Measurements from ENCODE around the gene SMARCA2.

The SMARCA2 gene

DNA sequence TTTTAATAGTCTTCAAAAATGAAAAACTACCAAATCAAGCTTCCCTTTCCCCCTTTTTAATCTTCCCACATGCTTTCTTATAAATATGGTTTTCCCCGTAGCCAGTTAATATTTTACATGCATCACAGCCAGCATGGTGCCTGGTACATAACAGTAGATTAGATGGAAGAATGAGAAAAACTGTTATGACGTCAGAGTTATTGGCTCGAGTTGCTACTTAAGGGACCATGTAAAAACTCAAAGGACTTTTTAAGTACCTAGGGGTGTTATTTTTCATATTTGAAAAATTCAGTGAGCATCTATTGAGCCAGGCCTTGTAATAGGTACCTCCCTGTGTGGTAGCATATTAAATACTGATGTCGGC is 176.4 kb downstream of the SMARCA2 start:
- H3K27ac ChIP-seq (ENCODE audit: low read length): no peak overlapping the region
- no peak overlapping the region for H3K4me3 ChIP-seq (ENCODE audit: low read length)
- H3K36me3 ChIP-seq (ENCODE audit: insufficient read depth, low read depth, low read length): no peaks in the 10 kb centered on the region
- H3K9ac ChIP-seq (ENCODE audit: low read depth, low read length): no peak overlapping the region
- H3K27me3 ChIP-seq (ENCODE audit: insufficient read depth, low read length): no peaks in the 10 kb centered on the region
- peaks cover 3% of the 10 kb centered on the region; the same call in 1 of the 2 replicates for H3K4me1 ChIP-seq (ENCODE audit: insufficient read depth, low read length)
- no peaks in the 10 kb centered on the region for H3K9me3 ChIP-seq (ENCODE audit: insufficient read depth, low read depth, low read length)

- Histone ChIP-seq H3K4me3 (ENCODE audit: low read length) (no peak overlapping the region), H3K36me3 (ENCODE audit: insufficient read depth, low read depth, low read length) (no peaks in the 10 kb centered on the region), H3K27ac (ENCODE audit: low read length) (no peak overlapping the region), H3K9ac (ENCODE audit: low read depth, low read length) (no peak overlapping the region), H3K9me3 (ENCODE audit: insufficient read depth, low read depth, low read length) (no peaks in the 10 kb centered on the region), H3K4me1 (ENCODE audit: insufficient read depth, low read length) (peaks cover 3% of the 10 kb centered on the region; the same call in 1 of the 2 replicates), H3K27me3 (ENCODE audit: insufficient read depth, low read length) (no peaks in the 10 kb centered on the region)
Measured at GRCh38 chr9:2192356-2192979, 177.3 kb downstream of the SMARCA2 start.

DNA sequence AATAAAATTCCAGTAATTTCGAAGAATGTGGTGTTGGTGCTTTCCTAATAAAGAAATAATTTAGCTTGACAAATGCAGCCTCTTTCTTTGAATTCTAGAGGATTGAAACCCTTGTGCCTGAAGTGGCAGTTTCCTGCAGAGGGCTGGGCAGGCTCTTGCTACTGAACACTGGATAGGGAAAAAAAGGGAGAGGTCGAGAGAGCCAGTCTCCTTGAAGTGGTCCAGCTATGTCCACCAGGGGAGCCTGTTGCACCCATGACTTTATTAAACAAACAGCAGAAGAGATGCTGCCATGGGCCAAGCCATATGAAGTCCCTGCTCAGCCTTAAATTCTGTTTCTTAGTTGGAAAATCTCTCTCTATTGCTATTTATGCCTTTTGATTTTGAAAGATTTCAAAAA is 178.4 kb downstream of the SMARCA2 start:
- Histone ChIP-seq H3K9me3 (ENCODE audit: insufficient read depth, low read depth, low read length) (no peaks in the 10 kb centered on the region), H3K9ac (ENCODE audit: low read depth, low read length) (no peak overlapping the region), H3K4me1 (ENCODE audit: insufficient read depth, low read length) (peaks cover 3% of the 10 kb centered on the region; the same call in 1 of the 2 replicates), H3K27me3 (ENCODE audit: insufficient read depth, low read length) (no peaks in the 10 kb centered on the region), H3K27ac (ENCODE audit: low read length) (no peak overlapping the region), H3K36me3 (ENCODE audit: insufficient read depth, low read depth, low read length) (no peaks in the 10 kb centered on the region), H3K4me3 (ENCODE audit: low read length) (no peak overlapping the region)

GRCh38 chr9:2195211-2195610 is 180.1 kb downstream of the SMARCA2 start:
- Histone ChIP-seq H3K9ac (ENCODE audit: low read depth, low read length) (no peak overlapping the region), H3K9me3 (ENCODE audit: insufficient read depth, low read depth, low read length) (peaks cover 14% of the 10 kb centered on the region), H3K27me3 (ENCODE audit: insufficient read depth, low read length) (no peaks in the 10 kb centered on the region), H3K27ac (ENCODE audit: low read length) (no peak overlapping the region), H3K4me1 (ENCODE audit: insufficient read depth, low read length) (peaks cover 3% of the 10 kb centered on the region; the same call in 1 of the 2 replicates), H3K36me3 (ENCODE audit: insufficient read depth, low read depth, low read length) (no peaks in the 10 kb centered on the region), H3K4me3 (ENCODE audit: low read length) (no peak overlapping the region)

DNA sequence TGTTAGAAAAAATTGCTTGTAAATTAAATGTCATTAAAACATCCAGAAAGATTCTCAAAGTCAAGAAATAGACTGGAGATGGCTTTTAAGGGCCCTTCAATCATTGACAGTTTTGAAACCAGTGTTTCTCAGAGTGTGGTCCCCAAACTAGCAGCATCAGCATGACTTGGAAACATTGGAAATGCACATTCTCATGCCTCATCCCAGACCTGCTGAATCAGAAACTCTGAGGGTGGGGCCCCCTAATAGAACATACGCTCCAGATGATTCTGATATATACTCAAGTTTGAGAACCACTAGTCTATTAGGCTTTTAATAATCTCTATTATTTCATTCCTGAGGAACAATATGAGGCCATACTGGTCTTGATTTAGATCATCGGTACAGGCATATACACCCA is 181.6 kb downstream of the SMARCA2 start:
- Histone ChIP-seq H3K4me1 (ENCODE audit: insufficient read depth, low read length) (peaks cover 2% of the 10 kb centered on the region; the same call in 1 of the 2 replicates), H3K27ac (ENCODE audit: low read length) (no peak overlapping the region), H3K27me3 (ENCODE audit: insufficient read depth, low read length) (no peaks in the 10 kb centered on the region), H3K9me3 (ENCODE audit: insufficient read depth, low read depth, low read length) (peaks cover 22% of the 10 kb centered on the region), H3K9ac (ENCODE audit: low read depth, low read length) (no peak overlapping the region), H3K4me3 (ENCODE audit: low read length) (no peak overlapping the region), H3K36me3 (ENCODE audit: insufficient read depth, low read depth, low read length) (no peaks in the 10 kb centered on the region)

DNA sequence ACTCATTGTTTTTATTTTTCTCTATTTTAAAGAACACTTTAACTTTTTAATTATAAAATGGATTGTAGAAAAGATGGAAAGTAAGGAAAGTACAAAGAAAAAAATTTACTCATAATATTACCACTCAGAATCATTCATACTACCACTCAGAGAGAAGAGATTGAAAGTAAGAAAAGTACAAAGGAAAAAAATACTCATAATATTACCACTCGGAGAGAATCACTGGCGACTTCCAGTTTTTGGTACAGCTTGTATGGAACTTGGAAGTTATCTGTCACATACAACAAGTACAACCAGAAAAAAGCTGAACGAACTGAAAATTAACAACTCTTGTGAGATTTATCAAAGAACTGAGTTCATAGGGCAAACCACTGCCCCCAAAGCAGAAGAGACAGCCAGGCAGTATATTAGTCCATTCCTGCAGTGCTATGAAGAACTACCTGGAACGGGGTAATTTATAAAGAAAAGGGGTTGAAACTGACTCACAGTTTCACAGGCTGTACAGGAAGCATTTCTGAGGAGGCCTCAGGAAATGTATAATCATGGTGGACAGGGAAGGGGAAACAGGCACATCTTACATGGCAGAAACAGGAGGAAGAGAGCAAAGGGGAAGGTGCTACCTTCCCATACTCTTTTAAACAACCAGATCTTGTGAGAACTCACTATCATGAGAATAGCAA is 183.9 kb downstream of the SMARCA2 start:
- H3K9ac ChIP-seq (ENCODE audit: low read depth, low read length): no peak overlapping the region
- H3K27me3 ChIP-seq (ENCODE audit: insufficient read depth, low read length): no peaks in the 10 kb centered on the region
- H3K4me3 ChIP-seq (ENCODE audit: low read length): no peak overlapping the region
- H3K4me1 ChIP-seq (ENCODE audit: insufficient read depth, low read length): peaks cover 9% of the 10 kb centered on the region; the same call in 1 of the 2 replicates
- H3K9me3 ChIP-seq (ENCODE audit: insufficient read depth, low read depth, low read length): peaks cover 22% of the 10 kb centered on the region
- no peaks in the 10 kb centered on the region for H3K36me3 ChIP-seq (ENCODE audit: insufficient read depth, low read depth, low read length)
- no peak overlapping the region for H3K27ac ChIP-seq (ENCODE audit: low read length)

DNA sequence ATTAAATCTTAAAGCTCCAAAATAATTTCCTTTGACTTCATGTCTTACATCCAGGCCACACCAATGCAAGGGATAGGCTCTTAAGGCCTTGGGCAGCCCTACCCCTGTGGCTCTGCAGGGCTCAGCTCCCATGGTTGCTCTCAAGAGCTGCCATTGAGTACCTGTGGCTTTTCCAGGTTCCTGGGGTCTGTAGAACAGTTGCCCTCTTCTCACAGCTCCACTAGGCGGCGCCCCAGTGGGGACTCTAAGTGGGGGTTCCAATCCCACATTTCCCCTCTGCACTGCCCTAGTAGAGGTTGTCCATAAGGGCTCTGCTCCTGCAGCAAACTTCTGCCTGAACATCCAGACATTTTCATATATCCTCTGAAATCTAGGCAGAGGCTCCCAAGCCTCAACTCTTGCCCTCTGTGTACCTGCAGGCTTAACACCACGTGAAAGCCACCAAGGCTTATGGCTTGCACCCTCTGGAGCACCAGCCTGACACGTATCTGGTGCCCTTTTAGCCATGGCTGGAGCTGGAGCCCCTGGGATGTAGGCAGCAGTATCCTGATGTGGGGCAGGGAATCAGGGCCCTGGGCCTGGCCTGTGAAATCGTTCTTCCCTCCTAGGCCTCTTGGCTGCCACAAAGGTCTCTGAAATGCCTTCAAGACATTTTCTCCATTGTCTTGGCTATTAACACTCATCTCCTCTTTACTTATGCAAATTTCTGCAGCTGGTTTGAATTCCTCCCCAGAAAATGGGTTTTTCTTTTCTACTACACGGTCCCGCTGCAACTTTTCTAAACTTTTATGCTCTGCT is 185.1 kb downstream of the SMARCA2 start:
- no peaks in the 10 kb centered on the region for H3K36me3 ChIP-seq (ENCODE audit: insufficient read depth, low read depth, low read length)
- no peaks in the 10 kb centered on the region for H3K27me3 ChIP-seq (ENCODE audit: insufficient read depth, low read length)
- no peak overlapping the region for H3K9ac ChIP-seq (ENCODE audit: low read depth, low read length)
- peaks cover 22% of the 10 kb centered on the region for H3K9me3 ChIP-seq (ENCODE audit: insufficient read depth, low read depth, low read length)
- H3K27ac ChIP-seq (ENCODE audit: low read length): peak overlapping the region; percentile 8
- 0 out of 2 replicates have a peak overlapping the region, but pooled peaks have one; percentile 6 for H3K4me3 ChIP-seq (ENCODE audit: low read length)
- H3K4me1 ChIP-seq (ENCODE audit: insufficient read depth, low read length): peaks cover 9% of the 10 kb centered on the region; the same call in 1 of the 2 replicates

DNA sequence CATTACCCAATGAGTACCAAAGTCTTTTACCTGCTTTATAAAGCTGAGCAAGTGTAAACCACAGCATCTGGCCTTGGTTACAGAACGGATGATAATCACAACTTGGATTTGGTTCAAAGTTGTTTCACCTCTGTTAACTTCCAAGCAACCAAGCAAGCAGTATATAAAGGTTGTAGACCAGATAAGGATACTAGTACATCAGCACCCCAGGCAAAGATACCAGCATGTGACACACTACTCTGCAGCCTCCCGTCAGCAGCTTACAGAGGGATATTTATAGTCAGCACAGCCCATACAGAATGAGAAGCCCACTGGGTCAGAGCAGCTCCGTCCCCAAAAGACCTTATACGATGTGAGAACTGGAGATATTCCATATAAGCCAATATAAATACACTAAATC is 193.3 kb downstream of the SMARCA2 start:
- Histone ChIP-seq H3K4me1 (ENCODE audit: insufficient read depth, low read length) (no peaks in the 10 kb centered on the region), H3K9ac (ENCODE audit: low read depth, low read length) (no peak overlapping the region), H3K36me3 (ENCODE audit: insufficient read depth, low read depth, low read length) (no peaks in the 10 kb centered on the region), H3K9me3 (ENCODE audit: insufficient read depth, low read depth, low read length) (no peaks in the 10 kb centered on the region), H3K4me3 (ENCODE audit: low read length) (no peak overlapping the region), H3K27ac (ENCODE audit: low read length) (no peak overlapping the region), H3K27me3 (ENCODE audit: insufficient read depth, low read length) (no peaks in the 10 kb centered on the region)

GRCh38 chr9:2208991-2209390 is 193.8 kb downstream of the SMARCA2 start:
- H3K4me1 ChIP-seq (ENCODE audit: insufficient read depth, low read length): no peaks in the 10 kb centered on the region

DNA sequence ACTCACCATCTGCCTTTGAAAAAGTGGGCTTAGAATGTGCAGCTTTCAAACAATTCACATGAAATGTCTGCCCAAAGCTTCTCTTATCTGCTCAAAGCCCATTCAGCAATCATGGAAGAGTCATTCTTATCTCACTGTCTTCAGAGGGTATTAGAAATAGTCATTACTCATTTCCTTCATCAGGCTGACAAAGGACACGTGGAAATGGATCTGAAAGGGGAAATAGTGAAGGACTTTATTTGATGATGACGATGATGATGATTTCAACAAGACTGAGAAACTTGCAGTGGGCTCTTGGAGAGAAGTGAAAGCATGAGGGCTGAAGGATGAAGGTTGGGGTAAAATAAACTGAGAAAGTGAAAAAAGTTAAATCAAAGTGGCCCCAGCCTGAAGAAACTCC is 194.3 kb downstream of the SMARCA2 start:
- Histone ChIP-seq H3K27me3 (ENCODE audit: insufficient read depth, low read length) (no peaks in the 10 kb centered on the region), H3K27ac (ENCODE audit: low read length) (no peak overlapping the region), H3K4me3 (ENCODE audit: low read length) (no peak overlapping the region)

More at GRCh38 chr9:2208991-2209390, 193.8 kb downstream of the SMARCA2 start:
- H3K4me3 ChIP-seq (ENCODE audit: low read length): no peak overlapping the region
- H3K9me3 ChIP-seq (ENCODE audit: insufficient read depth, low read depth, low read length): no peaks in the 10 kb centered on the region
- no peaks in the 10 kb centered on the region for H3K36me3 ChIP-seq (ENCODE audit: insufficient read depth, low read depth, low read length)
- no peak overlapping the region for H3K9ac ChIP-seq (ENCODE audit: low read depth, low read length)
- no peak overlapping the region for H3K27ac ChIP-seq (ENCODE audit: low read length)
- H3K27me3 ChIP-seq (ENCODE audit: insufficient read depth, low read length): no peaks in the 10 kb centered on the region

GRCh38 chr9:2210201-2210600 is 195.1 kb downstream of the SMARCA2 start:
- Histone ChIP-seq H3K9me3 (ENCODE audit: insufficient read depth, low read depth, low read length) (no peaks in the 10 kb centered on the region), H3K27me3 (ENCODE audit: insufficient read depth, low read length) (no peaks in the 10 kb centered on the region), H3K9ac (ENCODE audit: low read depth, low read length) (no peak overlapping the region), H3K4me3 (ENCODE audit: low read length) (no peak overlapping the region), H3K36me3 (ENCODE audit: insufficient read depth, low read depth, low read length) (no peaks in the 10 kb centered on the region), H3K4me1 (ENCODE audit: insufficient read depth, low read length) (no peaks in the 10 kb centered on the region), H3K27ac (ENCODE audit: low read length) (no peak overlapping the region)

More for the DNA sequence above, 194.3 kb downstream of the SMARCA2 start:
- no peaks in the 10 kb centered on the region for H3K36me3 ChIP-seq (ENCODE audit: insufficient read depth, low read depth, low read length)
- H3K9ac ChIP-seq (ENCODE audit: low read depth, low read length): no peak overlapping the region
- H3K9me3 ChIP-seq (ENCODE audit: insufficient read depth, low read depth, low read length): no peaks in the 10 kb centered on the region
- no peaks in the 10 kb centered on the region for H3K4me1 ChIP-seq (ENCODE audit: insufficient read depth, low read length)

Measured in iPS-20b (cell line).